Measurements from ENCODE around the gene RPS24.

GRCh38 chr10:77993620-77994019, 40.0 kb upstream of the RPS24 start:
- TF ChIP-seq CTCF (IDR thresholded peaks at IDR 0.05): no peak
- no peak for TF ChIP-seq ZFX (IDR thresholded peaks at IDR 0.05; ENCODE audit: borderline replicate concordance)

All from 22Rv1 (cell line).